Progenitor cell of endocrine pancreas (in vitro differentiated cells): ENCODE measurements around the gene PPM1E. TPM values are rescaled to one million over a fixed set of nuclear protein-coding genes. Genes with fewer than 3 reads are reported as not detected.
"Not testable (repeated sequence)": the region's sequence is repeated elsewhere in the genome, so short reads cannot be mapped to it uniquely, and the experiment has no call there.

ENCODE experiments used
- DNase-seq: peaks from one replicate; pipeline ENCODE4 v3.0.0; 2021; ENCODE audit warnings: low spot score; ENCODE audit not compliant: unreplicated experiment
- H3K27ac Mint-ChIP-seq: 2 replicates; pipeline ENCODE4 v1.8.0; 2021; ENCODE audit warnings: mild to moderate bottlenecking, moderate library complexity, mixed read lengths
- H3K27me3 Mint-ChIP-seq: 2 replicates; pipeline ENCODE4 v1.8.0; 2021; ENCODE audit warnings: mixed read lengths
- H3K36me3 Mint-ChIP-seq: 2 replicates; pipeline ENCODE4 v1.8.0; 2022; ENCODE audit warnings: mixed read lengths; ENCODE audit not compliant: insufficient read depth
- H3K4me1 Mint-ChIP-seq: 2 replicates; pipeline ENCODE4 v1.8.0; 2021; ENCODE audit warnings: low read depth, mixed read lengths
- H3K4me3 Mint-ChIP-seq: 2 replicates; pipeline ENCODE4 v1.8.0; 2021; ENCODE audit warnings: low read depth, mild to moderate bottlenecking, moderate library complexity, mixed read lengths
- H3K9me3 Mint-ChIP-seq: 2 replicates; pipeline ENCODE4 v1.8.0; 2021; ENCODE audit warnings: low read depth, mixed read lengths
- CTCF ChIP-seq: fragments of 200-600 bp; sonication (generic); IDR thresholded peaks from one replicate; pipeline ENCODE4 v1.5.0; 2021; ENCODE audit warnings: antibody characterized with exemption, mild to moderate bottlenecking; ENCODE audit not compliant: unreplicated experiment
- total RNA-seq: library from RNA; stranded (reverse); gene quantifications from 2 replicates; pipeline ENCODE4 v1.2.1, GENCODE V29; 2021

The PPM1E gene
- total RNA-seq, 1 donor from 2014 or later: 1.6 TPM

DNA sequence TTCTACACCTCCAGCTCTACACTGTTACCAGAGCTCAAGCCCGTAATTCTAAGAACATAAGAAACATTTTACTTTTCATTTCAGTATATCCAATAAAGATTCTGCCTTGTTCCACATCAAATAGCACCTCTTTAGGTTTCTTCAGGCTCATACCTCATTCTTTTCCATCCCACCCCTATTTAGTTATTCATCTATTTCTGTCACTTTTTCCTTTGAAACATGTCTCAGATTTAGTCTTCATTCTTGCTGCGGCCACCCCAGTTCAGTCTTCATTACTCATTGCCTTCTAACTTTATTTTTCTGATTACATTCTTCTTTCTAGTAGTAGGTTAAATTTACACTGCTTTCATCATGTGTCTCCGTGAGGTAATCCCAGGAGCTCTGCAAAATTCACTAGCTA is 33.5 kb downstream of the PPM1E start:
- Mint-ChIP-seq H3K4me3 (no peak overlapping the region), H3K9me3 (no peaks in the 10 kb centered on the region)
- no peak for TF ChIP-seq CTCF

DNA sequence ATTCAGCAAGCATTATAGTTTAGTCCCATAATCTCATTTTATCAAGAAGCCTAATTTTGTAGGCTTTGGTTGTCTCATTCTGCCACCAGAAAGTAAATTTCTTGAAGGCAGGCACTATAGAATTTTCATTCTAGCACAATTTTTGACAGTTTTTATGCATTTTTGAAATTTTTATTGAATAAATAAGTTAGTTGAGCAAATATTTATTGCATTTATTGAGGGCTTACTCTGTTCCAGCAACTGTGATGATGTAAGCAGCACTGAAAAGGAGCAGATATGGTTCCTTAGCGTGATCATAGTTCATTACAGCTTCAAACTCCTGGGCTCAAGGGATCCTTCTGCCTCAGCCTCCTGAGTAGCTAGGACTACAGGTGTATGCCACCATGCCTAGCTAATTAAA is 34.2 kb downstream of the PPM1E start:
- no peak overlapping the region for H3K4me3 Mint-ChIP-seq
- H3K9me3 Mint-ChIP-seq: peaks cover 4% of the 10 kb centered on the region
- H3K4me1 Mint-ChIP-seq: no peaks in the 10 kb centered on the region
- no peak for TF ChIP-seq CTCF
- DNase-seq: no peak
- H3K27me3 Mint-ChIP-seq: no peaks in the 10 kb centered on the region
- no peak overlapping the region for H3K27ac Mint-ChIP-seq
- no peaks in the 10 kb centered on the region for H3K36me3 Mint-ChIP-seq

More for the DNA sequence above, 33.5 kb downstream of the PPM1E start:
- no peaks in the 10 kb centered on the region for H3K27me3 Mint-ChIP-seq
- H3K4me1 Mint-ChIP-seq: no peaks in the 10 kb centered on the region
- H3K36me3 Mint-ChIP-seq: no peaks in the 10 kb centered on the region
- DNase-seq: no peak
- no peak overlapping the region for H3K27ac Mint-ChIP-seq

DNA sequence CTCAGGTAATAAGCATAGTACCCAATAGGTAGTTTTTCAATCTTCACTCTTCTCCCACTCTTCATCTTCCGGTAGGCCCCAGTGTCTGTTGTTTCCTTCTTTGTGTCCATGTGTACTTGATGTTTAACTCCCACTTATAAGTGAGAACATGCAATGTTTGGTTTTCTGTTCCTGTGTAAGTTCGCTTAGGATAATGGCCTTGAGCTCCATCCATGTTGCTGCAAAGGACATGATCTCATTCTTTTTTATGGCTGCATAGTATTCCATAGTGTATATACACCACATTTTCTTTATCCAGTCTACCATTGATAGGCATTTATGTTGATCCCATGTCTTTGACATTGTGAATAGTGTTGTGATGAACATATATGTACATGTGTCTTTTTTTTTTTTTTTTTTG is 38.9 kb downstream of the PPM1E start:
- not testable (repeated sequence) for DNase-seq, H3K27me3 Mint-ChIP-seq, H3K9me3 Mint-ChIP-seq, H3K36me3 Mint-ChIP-seq, H3K4me1 Mint-ChIP-seq, H3K4me3 Mint-ChIP-seq, H3K27ac Mint-ChIP-seq

DNA sequence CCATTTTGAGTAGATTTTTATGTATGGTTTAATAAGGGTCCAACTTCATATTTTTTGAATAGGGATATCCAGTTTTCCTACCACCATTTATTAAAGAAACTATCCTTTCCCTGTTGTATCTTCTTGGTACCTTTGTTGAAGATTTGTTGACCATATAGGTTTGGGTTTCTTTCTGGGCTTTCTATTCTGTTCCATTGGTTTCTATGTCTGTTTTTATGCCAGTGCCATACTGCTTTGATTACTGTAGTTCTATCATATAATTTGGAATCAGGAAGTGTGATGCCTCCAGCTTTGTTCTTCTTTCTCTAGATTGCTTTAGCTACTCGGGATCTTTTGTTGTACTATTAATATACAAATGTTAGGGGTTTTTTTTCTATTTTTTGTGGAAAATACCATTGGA is 46.5 kb downstream of the PPM1E start:
- DNase-seq: no peak
- Mint-ChIP-seq H3K27ac (no peak overlapping the region), H3K9me3 (peaks cover 12% of the 10 kb centered on the region), H3K4me1 (peaks cover 5% of the 10 kb centered on the region), H3K27me3 (no peaks in the 10 kb centered on the region), H3K4me3 (no peak overlapping the region), H3K36me3 (no peaks in the 10 kb centered on the region)
- TF ChIP-seq CTCF: no peak

GRCh38 chr17:58806046-58806445 is 50.4 kb downstream of the PPM1E start:
- Mint-ChIP-seq H3K36me3 (no peaks in the 10 kb centered on the region), H3K4me1 (peaks cover 5% of the 10 kb centered on the region), H3K27ac (no peak overlapping the region), H3K4me3 (no peak overlapping the region), H3K9me3 (peaks cover 14% of the 10 kb centered on the region), H3K27me3 (no peaks in the 10 kb centered on the region)
- TF ChIP-seq CTCF: no peak
- DNase-seq: no peak

- Mint-ChIP-seq H3K4me1 (peaks cover 5% of the 10 kb centered on the region), H3K9me3 (peaks cover 2% of the 10 kb centered on the region), H3K27me3 (no peaks in the 10 kb centered on the region), H3K4me3 (no peak overlapping the region), H3K27ac (no peak overlapping the region), H3K36me3 (no peaks in the 10 kb centered on the region)
- no peak for DNase-seq
- TF ChIP-seq CTCF: no peak
These were observed 53.2 kb downstream of the PPM1E start for GRCh38 chr17:58808609-58809563.
